ENCODE data around the gene FZD4. TPM values are rescaled to one million over a fixed set of nuclear protein-coding genes. Genes with fewer than 3 reads are reported as not detected.

Gene FZD4
- total RNA-seq, 1 experiment from 2014 or later = 0.35 TPM

- no peak overlapping the region for H3K4me3 Mint-ChIP-seq (ENCODE audit: unreplicated experiment)
- no TSS peak for BruUV-seq (replicated peaks)
- no peaks in the 10 kb centered on the region for H3K9me3 Mint-ChIP-seq (ENCODE audit: unreplicated experiment)
- no peak for TF ChIP-seq CTCF (IDR thresholded peaks at IDR 0.05; ENCODE audit: unreplicated experiment)
- H3K27ac Mint-ChIP-seq (ENCODE audit: low read depth, unreplicated experiment) = no peak overlapping the region
- POLR2A ChIA-PET = no interaction called here
- no peak for DNase-seq (ENCODE audit: unreplicated experiment)
- CTCF ChIA-PET = interaction anchor here (0.6 to 13.2 kb wide), 4 partner anchors 10 to 466 kb away, joined by 3 to 401 read pairs (median 8); no protein-coding TSS in a partner anchor
- peaks cover 7% of the 10 kb centered on the region for H3K4me1 Mint-ChIP-seq (ENCODE audit: insufficient read depth, unreplicated experiment)
- intact Hi-C loops (cut with micrococcal nuclease) = no loop called here
- no peaks in the 10 kb centered on the region for H3K36me3 Mint-ChIP-seq (ENCODE audit: insufficient read depth, unreplicated experiment)
- no peaks in the 10 kb centered on the region for H3K27me3 Mint-ChIP-seq (ENCODE audit: insufficient read depth, unreplicated experiment)
Observed at GRCh38 chr11:86922225-86922624, 33.0 kb downstream of the FZD4 start.

- CTCF ChIA-PET = interaction anchor here (0.5 to 13.2 kb wide), 28 partner anchors 10 to 830 kb away, joined by 3 to 401 read pairs (median 4); partner anchors contain the start of gene PRSS23
- intact Hi-C loops (cut with micrococcal nuclease) = loop anchor here (1.0 to 2.0 kb wide), 4 partner anchors 49 to 463 kb away; no protein-coding TSS in a partner anchor
- no peak overlapping the region for H3K27ac Mint-ChIP-seq (ENCODE audit: low read depth, unreplicated experiment)
Observed at GRCh38 chr11:86919557-86920210, 35.5 kb downstream of the FZD4 start.

GRCh38 chr11:86918973-86919372 is 36.2 kb downstream of the FZD4 start:
- no peak for TF ChIP-seq CTCF (IDR thresholded peaks at IDR 0.05; ENCODE audit: unreplicated experiment)
- no peak overlapping the region for H3K4me3 Mint-ChIP-seq (ENCODE audit: unreplicated experiment)
- ChIA-PET CTCF (interaction anchor here (0.5 to 13.2 kb wide), 17 partner anchors 9 to 558 kb away, joined by 3 to 401 read pairs (median 5); no protein-coding TSS in a partner anchor), POLR2A (interaction anchor here (1.2 kb wide), 1 partner anchor 48 kb away, joined by 3 read pairs; no protein-coding TSS in a partner anchor)
- H3K27me3 Mint-ChIP-seq (ENCODE audit: insufficient read depth, unreplicated experiment) = no peaks in the 10 kb centered on the region
- intact Hi-C loops (cut with micrococcal nuclease) = loop anchor here (1.0 to 2.0 kb wide), 4 partner anchors 49 to 463 kb away; no protein-coding TSS in a partner anchor
- no peaks in the 10 kb centered on the region for H3K36me3 Mint-ChIP-seq (ENCODE audit: insufficient read depth, unreplicated experiment)
- H3K4me1 Mint-ChIP-seq (ENCODE audit: insufficient read depth, unreplicated experiment) = peaks cover 19% of the 10 kb centered on the region
- peaks cover 8% of the 10 kb centered on the region for H3K9me3 Mint-ChIP-seq (ENCODE audit: unreplicated experiment)
- no peak for DNase-seq (ENCODE audit: unreplicated experiment)
- no peak overlapping the region for H3K27ac Mint-ChIP-seq (ENCODE audit: low read depth, unreplicated experiment)
- BruUV-seq (replicated peaks) = no TSS peak

More at GRCh38 chr11:86919557-86920210, 35.5 kb downstream of the FZD4 start:
- DNase-seq (ENCODE audit: unreplicated experiment) = peak; percentile 68
- H3K9me3 Mint-ChIP-seq (ENCODE audit: unreplicated experiment) = peaks cover 6% of the 10 kb centered on the region
- no peaks in the 10 kb centered on the region for H3K27me3 Mint-ChIP-seq (ENCODE audit: insufficient read depth, unreplicated experiment)
- no peaks in the 10 kb centered on the region for H3K36me3 Mint-ChIP-seq (ENCODE audit: insufficient read depth, unreplicated experiment)
- TF ChIP-seq CTCF (IDR thresholded peaks at IDR 0.05; ENCODE audit: unreplicated experiment) = peak; percentile 69
- BruUV-seq (replicated peaks) = no TSS peak
- POLR2A ChIA-PET = no interaction called here
- H3K4me1 Mint-ChIP-seq (ENCODE audit: insufficient read depth, unreplicated experiment) = peaks cover 19% of the 10 kb centered on the region
- no peak overlapping the region for H3K4me3 Mint-ChIP-seq (ENCODE audit: unreplicated experiment)

- no peaks in the 10 kb centered on the region for H3K36me3 Mint-ChIP-seq (ENCODE audit: insufficient read depth, unreplicated experiment)
- POLR2A ChIA-PET = interaction anchor here (0.7 to 1.2 kb wide), 2 partner anchors 48 to 352 kb away, joined by 3 to 6 read pairs; no protein-coding TSS in a partner anchor
- no peak overlapping the region for H3K27ac Mint-ChIP-seq (ENCODE audit: low read depth, unreplicated experiment)
- peaks cover 19% of the 10 kb centered on the region for H3K4me1 Mint-ChIP-seq (ENCODE audit: insufficient read depth, unreplicated experiment)
- CTCF ChIA-PET = interaction anchor here (0.5 to 13.2 kb wide), 21 partner anchors 9 to 558 kb away, joined by 3 to 401 read pairs (median 4); no protein-coding TSS in a partner anchor
- TF ChIP-seq CTCF (IDR thresholded peaks at IDR 0.05; ENCODE audit: unreplicated experiment) = no peak
- H3K4me3 Mint-ChIP-seq (ENCODE audit: unreplicated experiment) = no peak overlapping the region
- no peak for DNase-seq (ENCODE audit: unreplicated experiment)
- no peaks in the 10 kb centered on the region for H3K27me3 Mint-ChIP-seq (ENCODE audit: insufficient read depth, unreplicated experiment)
- peaks cover 8% of the 10 kb centered on the region for H3K9me3 Mint-ChIP-seq (ENCODE audit: unreplicated experiment)
- BruUV-seq (replicated peaks) = no TSS peak
- intact Hi-C loops (cut with micrococcal nuclease) = loop anchor here (2.0 kb wide), 1 partner anchor 310 kb away; no protein-coding TSS in a partner anchor
Observed at GRCh38 chr11:86918496-86918895, 36.7 kb downstream of the FZD4 start.
